SU-DHL-6 (cell line): ENCODE results near the gene SEC14L5.

Experiments
- EZH2phosphoT487 ChIP-seq: fragments of 200-600 bp; sonication (generic), shearing (Covaris generic); conservative IDR thresholded peaks from 2 replicates; pipeline ENCODE4 v1.6.1; 2018; ENCODE audit warnings: mild to moderate bottlenecking, antibody characterized with exemption, low read length, moderate library complexity, mixed read lengths
- TF ChIP-seq, protein P1 (sequence below): fragments of 200-600 bp; sonication (generic); IDR thresholded peaks from one replicate; pipeline ENCODE4 v1.5.1; 2017; ENCODE audit warnings: antibody characterized with exemption, mild to moderate bottlenecking, low read length, moderate library complexity; ENCODE audit not compliant: insufficient read depth, poor library complexity, severe bottlenecking

DNA sequence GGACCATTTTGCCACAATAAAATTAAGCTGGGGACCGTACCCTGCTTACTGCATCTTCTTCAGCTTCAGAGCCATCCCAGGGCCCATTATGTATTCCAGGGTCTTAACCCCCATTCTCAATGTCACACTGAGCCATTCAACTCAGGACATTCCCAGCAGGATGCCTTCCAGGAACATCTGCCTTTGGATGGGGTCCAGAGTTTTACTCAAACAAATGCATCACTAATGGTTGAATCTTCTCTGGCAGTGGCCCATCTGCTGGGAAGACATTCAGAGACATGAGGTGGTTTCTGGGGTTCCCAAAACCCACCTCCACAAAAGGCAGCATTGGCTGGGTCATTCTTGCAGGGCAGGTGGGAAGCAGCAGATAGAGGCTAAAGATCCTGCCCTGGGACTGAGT lies 3.4 kb upstream of the SEC14L5 start:
- TF ChIP-seq, protein P1, sequence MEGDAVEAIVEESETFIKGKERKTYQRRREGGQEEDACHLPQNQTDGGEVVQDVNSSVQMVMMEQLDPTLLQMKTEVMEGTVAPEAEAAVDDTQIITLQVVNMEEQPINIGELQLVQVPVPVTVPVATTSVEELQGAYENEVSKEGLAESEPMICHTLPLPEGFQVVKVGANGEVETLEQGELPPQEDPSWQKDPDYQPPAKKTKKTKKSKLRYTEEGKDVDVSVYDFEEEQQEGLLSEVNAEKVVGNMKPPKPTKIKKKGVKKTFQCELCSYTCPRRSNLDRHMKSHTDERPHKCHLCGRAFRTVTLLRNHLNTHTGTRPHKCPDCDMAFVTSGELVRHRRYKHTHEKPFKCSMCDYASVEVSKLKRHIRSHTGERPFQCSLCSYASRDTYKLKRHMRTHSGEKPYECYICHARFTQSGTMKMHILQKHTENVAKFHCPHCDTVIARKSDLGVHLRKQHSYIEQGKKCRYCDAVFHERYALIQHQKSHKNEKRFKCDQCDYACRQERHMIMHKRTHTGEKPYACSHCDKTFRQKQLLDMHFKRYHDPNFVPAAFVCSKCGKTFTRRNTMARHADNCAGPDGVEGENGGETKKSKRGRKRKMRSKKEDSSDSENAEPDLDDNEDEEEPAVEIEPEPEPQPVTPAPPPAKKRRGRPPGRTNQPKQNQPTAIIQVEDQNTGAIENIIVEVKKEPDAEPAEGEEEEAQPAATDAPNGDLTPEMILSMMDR: no peak
- TF ChIP-seq EZH2phosphoT487: no peak
